GM23338 (cell line): ENCODE results near the gene ECPAS. TPM values are rescaled to one million over a fixed set of nuclear protein-coding genes. Genes with fewer than 3 reads are reported as not detected.
A peak's percentile ranks its signal among the peaks of the same experiment; 100 is the strongest.

Source experiments
- ATAC-seq: fragments of 200-7000 bp; cut with Tn5 transposase; 3 replicates; pipeline ENCODE4 v1.9.1; 2020
- DNase-seq: peaks from one replicate; pipeline ENCODE4 v3.0.0-alpha.2; 2015; ENCODE audit warnings: low spot score
- H2AFZ ChIP-seq: fragments of 200-600 bp; sonication (generic); 2 replicates; pipeline ENCODE4 v1.8.0; 2016; ENCODE audit warnings: antibody characterized with exemption, mild to moderate bottlenecking, moderate library complexity
- H3F3A ChIP-seq: fragments of 200-600 bp; sonication (generic); replicated peaks from 2 replicates; pipeline ENCODE4 v1.8.0; 2017; ENCODE audit warnings: antibody characterized with exemption, mixed run types, low read depth
- H3K27ac ChIP-seq: fragments of 200-600 bp; sonication (generic); 2 replicates; pipeline ENCODE4 v1.6.1; 2016; ENCODE audit warnings: low read depth
- H3K27me3 ChIP-seq: fragments of 200-600 bp; sonication (generic); 2 replicates; pipeline ENCODE4 v1.8.0; 2016; ENCODE audit warnings: mild to moderate bottlenecking, mixed run types, moderate library complexity; ENCODE audit not compliant: insufficient read depth
- H3K36me3 ChIP-seq: fragments of 200-600 bp; sonication (generic); 2 replicates; pipeline ENCODE4 v1.8.0; 2016; ENCODE audit warnings: mild to moderate bottlenecking; ENCODE audit not compliant: insufficient read depth
- H3K4me1 ChIP-seq: fragments of 200-600 bp; sonication (generic); 2 replicates; pipeline ENCODE4 v1.8.0; 2016; ENCODE audit warnings: mild to moderate bottlenecking, moderate library complexity; ENCODE audit not compliant: insufficient read depth
- H3K4me2 ChIP-seq: fragments of 200-600 bp; sonication (generic); 2 replicates; pipeline ENCODE4 v1.7.1; 2017; ENCODE audit warnings: mixed run types
- H3K4me3 ChIP-seq: fragments of 200-600 bp; sonication (generic); 2 replicates; pipeline ENCODE4 v1.6.1; 2016; ENCODE audit warnings: mixed run types
- H3K79me2 ChIP-seq: fragments of 200-600 bp; sonication (generic); replicated peaks from 2 replicates; pipeline ENCODE4 v1.8.0; 2017; ENCODE audit warnings: mild to moderate bottlenecking; ENCODE audit not compliant: insufficient read depth
- H3K9me2 ChIP-seq: fragments of 200-600 bp; sonication (generic); 2 replicates; pipeline ENCODE4 v1.8.0; 2017; ENCODE audit not compliant: insufficient read depth
- H4K20me1 ChIP-seq: fragments of 200-600 bp; sonication (generic); replicated peaks from 2 replicates; pipeline ENCODE4 v1.8.0; 2017; ENCODE audit warnings: mild to moderate bottlenecking; ENCODE audit not compliant: insufficient read depth
- H3K27ac Mint-ChIP-seq: 2 replicates; pipeline ENCODE4 v1.8.0; 2020; ENCODE audit warnings: inconsistent platforms, mild to moderate bottlenecking, moderate library complexity, mixed read lengths
- H3K27me3 Mint-ChIP-seq: 3 replicates; pipeline ENCODE4 v1.8.0; 2022; ENCODE audit warnings: low read depth, mild to moderate bottlenecking, moderate library complexity, mixed read lengths, inconsistent platforms; ENCODE audit not compliant: insufficient read depth, poor library complexity
- H3K36me3 Mint-ChIP-seq: 3 replicates; pipeline ENCODE4 v1.8.0; 2021; ENCODE audit warnings: low read depth, mild to moderate bottlenecking, inconsistent platforms, moderate library complexity, mixed read lengths
- H3K4me1 Mint-ChIP-seq: 3 replicates; pipeline ENCODE4 v1.8.0; 2020; ENCODE audit warnings: mild to moderate bottlenecking, inconsistent platforms, mixed read lengths
- H3K4me3 Mint-ChIP-seq: 3 replicates; pipeline ENCODE4 v1.8.0; 2021; ENCODE audit warnings: moderate library complexity, mild to moderate bottlenecking, inconsistent platforms, mixed read lengths
- H3K9me3 Mint-ChIP-seq: 3 replicates; pipeline ENCODE4 v1.8.0; 2020; ENCODE audit warnings: moderate library complexity, mild to moderate bottlenecking, inconsistent platforms, mixed read lengths
- CREB1 ChIP-seq: fragments of 250-450 bp; sonication (Bioruptor Pico); IDR thresholded peaks from 2 replicates; pipeline ENCODE4 v1.5.0; 2020; ENCODE audit warnings: low read depth, mild to moderate bottlenecking, moderate library complexity
- POLR2AphosphoS5 ChIP-seq: IDR thresholded peaks from 2 replicates; pipeline ENCODE4 v1.6.1; 2016; ENCODE audit warnings: antibody characterized with exemption, low read depth
- ZNF114 ChIP-seq: fragments of 250-450 bp; sonication (Bioruptor Pico); IDR thresholded peaks from 2 replicates; pipeline ENCODE4 v1.5.0; 2020; ENCODE audit warnings: mild to moderate bottlenecking, moderate library complexity
- ZNF331 ChIP-seq: fragments of 250-450 bp; sonication (Bioruptor Pico); IDR thresholded peaks from 2 replicates; pipeline ENCODE4 v1.5.0; 2020; ENCODE audit warnings: low read depth, mild to moderate bottlenecking, moderate library complexity
- ZNF462 ChIP-seq: fragments of 250-450 bp; sonication (Bioruptor Pico); IDR thresholded peaks from 2 replicates; pipeline ENCODE4 v1.5.0; 2020; ENCODE audit warnings: mild to moderate bottlenecking, moderate library complexity
- polyA plus RNA-seq: library from polyadenylated mRNA; unstranded; fragments of >200 nt; fragmentation: Nextera tagmentation; extraction: Ambion mirVana; gene quantifications from 2 replicates; pipeline ENCODE4 v1.2.1, GENCODE V29; 2016
- total RNA-seq: library from RNA; depleted of rRNA; stranded (reverse); fragments of >200 nt; shearing (Covaris generic); gene quantifications from 2 replicates; pipeline ENCODE4 v1.2.3, GENCODE V29; 2014
- TF ChIP-seq, protein P1 (sequence below): IDR thresholded peaks from one replicate; pipeline ENCODE4 v1.6.1; 2018; ENCODE audit warnings: antibody characterized with exemption; ENCODE audit not compliant: unreplicated experiment

The ECPAS gene
- total and polyA plus RNA-seq, 2 experiments from 2014 or later = 51.4 to 104 TPM

- no peak for TF ChIP-seq ZNF462 (CRISPR knock-in tag)
- TF ChIP-seq POLR2AphosphoS5 = no peak
- no peak for TF ChIP-seq CREB1 (CRISPR knock-in tag)
- TF ChIP-seq ZNF331 = no peak
These were observed 28.5 kb downstream of the ECPAS start (continued) for GRCh38 chr9:111455638-111456037.

GRCh38 chr9:111454751-111455150 lies 29.4 kb downstream of the ECPAS start:
- no peak overlapping the region for H3K4me3 Mint-ChIP-seq
- Histone ChIP-seq H3K4me3 (no peak overlapping the region), H3K36me3 (no peaks in the 10 kb centered on the region), H3F3A (no peaks in the 10 kb centered on the region), H3K9me2 (no peaks in the 10 kb centered on the region), H2AFZ (no peak overlapping the region), H3K27ac (no peak overlapping the region), H4K20me1 (peaks cover 23% of the 10 kb centered on the region), H3K79me2 (peaks cover 95% of the 10 kb centered on the region), H3K27me3 (no peaks in the 10 kb centered on the region), H3K4me1 (peaks cover 50% of the 10 kb centered on the region), H3K4me2 (no peak overlapping the region)
- H3K27me3 Mint-ChIP-seq = no peaks in the 10 kb centered on the region
- ATAC-seq = peak; percentile 25; the same call in 2 of the 3 replicates
- H3K9me3 Mint-ChIP-seq = no peaks in the 10 kb centered on the region
- no peak overlapping the region for H3K27ac Mint-ChIP-seq
- peaks cover 61% of the 10 kb centered on the region for H3K4me1 Mint-ChIP-seq
- peaks cover 8% of the 10 kb centered on the region for H3K36me3 Mint-ChIP-seq
- DNase-seq = no peak
- TF ChIP-seq ZNF331 (no peak), ZNF114 (CRISPR knock-in tag) (no peak), ZNF462 (CRISPR knock-in tag) (no peak)
- TF ChIP-seq, protein P1, sequence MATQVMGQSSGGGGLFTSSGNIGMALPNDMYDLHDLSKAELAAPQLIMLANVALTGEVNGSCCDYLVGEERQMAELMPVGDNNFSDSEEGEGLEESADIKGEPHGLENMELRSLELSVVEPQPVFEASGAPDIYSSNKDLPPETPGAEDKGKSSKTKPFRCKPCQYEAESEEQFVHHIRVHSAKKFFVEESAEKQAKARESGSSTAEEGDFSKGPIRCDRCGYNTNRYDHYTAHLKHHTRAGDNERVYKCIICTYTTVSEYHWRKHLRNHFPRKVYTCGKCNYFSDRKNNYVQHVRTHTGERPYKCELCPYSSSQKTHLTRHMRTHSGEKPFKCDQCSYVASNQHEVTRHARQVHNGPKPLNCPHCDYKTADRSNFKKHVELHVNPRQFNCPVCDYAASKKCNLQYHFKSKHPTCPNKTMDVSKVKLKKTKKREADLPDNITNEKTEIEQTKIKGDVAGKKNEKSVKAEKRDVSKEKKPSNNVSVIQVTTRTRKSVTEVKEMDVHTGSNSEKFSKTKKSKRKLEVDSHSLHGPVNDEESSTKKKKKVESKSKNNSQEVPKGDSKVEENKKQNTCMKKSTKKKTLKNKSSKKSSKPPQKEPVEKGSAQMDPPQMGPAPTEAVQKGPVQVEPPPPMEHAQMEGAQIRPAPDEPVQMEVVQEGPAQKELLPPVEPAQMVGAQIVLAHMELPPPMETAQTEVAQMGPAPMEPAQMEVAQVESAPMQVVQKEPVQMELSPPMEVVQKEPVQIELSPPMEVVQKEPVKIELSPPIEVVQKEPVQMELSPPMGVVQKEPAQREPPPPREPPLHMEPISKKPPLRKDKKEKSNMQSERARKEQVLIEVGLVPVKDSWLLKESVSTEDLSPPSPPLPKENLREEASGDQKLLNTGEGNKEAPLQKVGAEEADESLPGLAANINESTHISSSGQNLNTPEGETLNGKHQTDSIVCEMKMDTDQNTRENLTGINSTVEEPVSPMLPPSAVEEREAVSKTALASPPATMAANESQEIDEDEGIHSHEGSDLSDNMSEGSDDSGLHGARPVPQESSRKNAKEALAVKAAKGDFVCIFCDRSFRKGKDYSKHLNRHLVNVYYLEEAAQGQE = no peak
